Gastroesophageal sphincter (tissue), 4 donors: ENCODE results near the gene ACTN4. TPM values are rescaled to one million over a fixed set of nuclear protein-coding genes. Genes with fewer than 3 reads are reported as not detected.

Source experiments
- ATAC-seq: fragments of 150-250 bp; one replicate; pipeline ENCODE4 v1.9.1; 2016; ENCODE audit warnings: mild to moderate bottlenecking, moderate library complexity
- H3K27ac ChIP-seq, 4 donors: fragments of 200-600 bp; sonication (generic) in 3 of 4; 1 replicate in 3 of 4; 2 replicates in 1 of 4; pipeline ENCODE4 v1.5.1; 2016 to 2019
- H3K27me3 ChIP-seq: fragments of 200-600 bp; sonication (generic); one replicate; pipeline ENCODE4 v1.5.1; 2019
- H3K36me3 ChIP-seq, 2 donors: fragments of 200-600 bp; sonication (generic); one replicate each; pipeline ENCODE4 v1.5.1; 2019; ENCODE audit warnings: control low read depth in 1 of 2
- H3K4me1 ChIP-seq, 3 donors: fragments of 200-600 bp; sonication (generic); 1 replicate in 2 of 3; 2 replicates in 1 of 3; pipeline ENCODE4 v1.5.1; 2016 to 2019; ENCODE audit warnings: control low read depth in 2 of 3
- H3K4me3 ChIP-seq, 2 donors: fragments of 200-600 bp; sonication (generic); one replicate each; pipeline ENCODE4 v1.5.1; 2019; ENCODE audit warnings: mild to moderate bottlenecking in 1 of 2, moderate library complexity in 1 of 2
- H3K9me3 ChIP-seq, 3 donors: fragments of 200-600 bp; sonication (generic); one replicate each; pipeline ENCODE4 v1.5.1; 2017 to 2019; ENCODE audit warnings: control low read depth in 2 of 3
- CTCF ChIP-seq, 4 experiments: fragments of 200-600 bp in 2 of 4; fragments of 450-650 bp in 2 of 4; sonication (generic) in 1 of 4; IDR thresholded peaks; one replicate each; pipeline ENCODE4 v1.5.1; 2017 to 2019; ENCODE audit warnings: antibody characterized with exemption in 4 of 4, mild to moderate bottlenecking in 2 of 4, moderate library complexity in 2 of 4
- EP300 ChIP-seq: sonication (generic); formaldehyde crosslinking; IDR thresholded peaks from one replicate; pipeline ENCODE4 v1.6.1; 2017; ENCODE audit warnings: antibody characterized with exemption, mild to moderate bottlenecking
- POLR2A ChIP-seq, 2 donors: fragments of 450-650 bp; IDR thresholded peaks; one replicate each; pipeline ENCODE4 v1.6.1; 2017; ENCODE audit warnings: antibody characterized with exemption in 2 of 2, mild to moderate bottlenecking in 2 of 2, moderate library complexity in 1 of 2
- POLR2AphosphoS5 ChIP-seq: sonication (generic); formaldehyde crosslinking; IDR thresholded peaks from one replicate; pipeline ENCODE4 v1.6.1; 2017; ENCODE audit warnings: antibody characterized with exemption
- WGBS, 2 donors: methylation state at CpG; one replicate each; pipeline ENCODE4 v1.1.5; 2018; ENCODE audit warnings: low coverage in 1 of 2; 5-methylcytosine and 5-hydroxymethylcytosine counted together
- total RNA-seq, 4 donors: library from RNA; depleted of rRNA; stranded (reverse); fragments of >200 nt; gene quantifications; one replicate each; pipeline ENCODE4 v1.1.0, GENCODE V29; 2016

Gene ACTN4
- total RNA-seq, 4 donors from 2014 or later: 337 to 938 (median 507) TPM

- peaks cover 7% of the 10 kb centered on the region for H3K27me3 ChIP-seq
- no peak overlapping the region for H3K4me3 ChIP-seq
- no peaks in the 10 kb centered on the region for H3K9me3 ChIP-seq
- no peak overlapping the region for H3K27ac ChIP-seq
- H3K4me1 ChIP-seq: peaks cover 0 to 7% (median 0%) of the 10 kb centered on the region in 3 donors
- WGBS, 2 donors: 86% methylated on average over 5 of the region's 13 CpGs; no CpG with 5 or more reads in 1 of the 2 donors
- H3K36me3 ChIP-seq: no peaks in the 10 kb centered on the region
- no peak for TF ChIP-seq POLR2A (IDR thresholded peaks at IDR 0.05)
- no peak for TF ChIP-seq CTCF (IDR thresholded peaks at IDR 0.05)
- no peak for TF ChIP-seq EP300
- TF ChIP-seq POLR2AphosphoS5: no peak
- ATAC-seq: no peak
Observed at GRCh38 chr19:38774181-38774950, 126.9 kb downstream of the ACTN4 start.

GRCh38 chr19:38778733-38779132 is 131.3 kb downstream of the ACTN4 start:
- Histone ChIP-seq H3K9me3 (no peaks in the 10 kb centered on the region), H3K27me3 (peaks cover 24% of the 10 kb centered on the region), H3K36me3 (no peaks in the 10 kb centered on the region), H3K4me1 (no peaks in the 10 kb centered on the region), H3K4me3 (no peak overlapping the region), H3K27ac (no peak overlapping the region)
- WGBS, 2 donors: 27 to 85% methylated on average over 3 to 4 of the region's 7 CpGs
- TF ChIP-seq POLR2AphosphoS5: no peak
- no peak for TF ChIP-seq CTCF (IDR thresholded peaks at IDR 0.05)
- TF ChIP-seq POLR2A (IDR thresholded peaks at IDR 0.05): no peak
- no peak for TF ChIP-seq EP300
- no peak for ATAC-seq

- no peak for ATAC-seq
- H3K4me1 ChIP-seq: no peaks in the 10 kb centered on the region
- H3K27me3 ChIP-seq: peaks cover 24% of the 10 kb centered on the region
- no peaks in the 10 kb centered on the region for H3K9me3 ChIP-seq
- no peak for TF ChIP-seq POLR2AphosphoS5
- TF ChIP-seq POLR2A (IDR thresholded peaks at IDR 0.05): no peak
- no peak for TF ChIP-seq EP300
- TF ChIP-seq CTCF (IDR thresholded peaks at IDR 0.05): no peak
- no peaks in the 10 kb centered on the region for H3K36me3 ChIP-seq
- H3K4me3 ChIP-seq: no peak overlapping the region
- no peak overlapping the region for H3K27ac ChIP-seq
- 85 to 96% methylated on average over 4 to 5 of the region's 7 CpGs for WGBS, 2 donors
Observed at GRCh38 chr19:38780443-38780842, 133.0 kb downstream of the ACTN4 start.

GRCh38 chr19:38781058-38781457 is 133.6 kb downstream of the ACTN4 start:
- ATAC-seq: no peak
- WGBS, 2 donors: 70 to 82% methylated on average over 5 to 6 of the region's 7 CpGs
- no peak overlapping the region for H3K27ac ChIP-seq
- H3K4me1 ChIP-seq: no peaks in the 10 kb centered on the region
- no peaks in the 10 kb centered on the region for H3K9me3 ChIP-seq
- no peak for TF ChIP-seq CTCF (IDR thresholded peaks at IDR 0.05)
- TF ChIP-seq POLR2A (IDR thresholded peaks at IDR 0.05): no peak
- no peak for TF ChIP-seq POLR2AphosphoS5
- no peak for TF ChIP-seq EP300
- H3K4me3 ChIP-seq: no peak overlapping the region
- peaks cover 24% of the 10 kb centered on the region for H3K27me3 ChIP-seq
- H3K36me3 ChIP-seq: no peaks in the 10 kb centered on the region

Other genes starting within 250 kb of the ACTN4 start
- 10 to 100 TPM in 2 of 4 donors, 1 to 10 TPM in 2; 8.7 to 27.1 (median 15.9) TPM for gene FAM98C, start 244.6 kb upstream of the ACTN4 start, total RNA-seq
- gene RASGRP4, start 221.4 kb upstream of the ACTN4 start, total RNA-seq: 1 to 10 TPM; 1.2 to 4.7 (median 4.0) TPM
- 1 to 10 TPM in 3 of 4 donors, under 1 TPM in 1; 0.82 to 1.6 (median 1.5) TPM for gene RYR1, start 214.0 kb upstream of the ACTN4 start, total RNA-seq
- 10 to 100 TPM in 1 of 4 donors, 1 to 10 TPM in 2, under 1 TPM in 1; 0.62 to 16.1 (median 3.1) TPM for gene MAP4K1, start 29.7 kb upstream of the ACTN4 start, total RNA-seq
- 100 to 1,000 TPM; 392 to 489 (median 414) TPM for gene EIF3K, start 28.5 kb upstream of the ACTN4 start, total RNA-seq
- gene CAPN12, start 96.8 kb downstream of the ACTN4 start, total RNA-seq: 1 to 10 TPM in 2 of 4 donors, under 1 TPM in 1, not detected in 1; 0.93 to 2.2 (median 1.1) TPM
- 10 to 100 TPM in 1 of 4 donors, not detected in 3; 25.8 TPM for gene LGALS7, start 125.9 kb downstream of the ACTN4 start, total RNA-seq
- gene LGALS7B, start 141.6 kb downstream of the ACTN4 start, total RNA-seq: 10 to 100 TPM in 1 of 4 donors, 1 to 10 TPM in 2, not detected in 1; 2.1 to 58.4 (median 9.8) TPM
- gene LGALS4, start 165.3 kb downstream of the ACTN4 start, total RNA-seq: 1 to 10 TPM in 2 of 4 donors, under 1 TPM in 1, not detected in 1; 0.27 to 1.6 (median 1.1) TPM
- 100 to 1,000 TPM in 2 of 4 donors, 10 to 100 TPM in 2; 88.3 to 162 (median 110) TPM for gene ECH1, start 184.1 kb downstream of the ACTN4 start, total RNA-seq
- gene HNRNPL, start 202.3 kb downstream of the ACTN4 start, total RNA-seq: 100 to 1,000 TPM; 173 to 180 (median 174) TPM
- gene RINL, start 230.6 kb downstream of the ACTN4 start, total RNA-seq: 1 to 10 TPM; 1.2 to 8.2 (median 4.1) TPM